Measurements from ENCODE around the gene SLC6A7. TPM values are rescaled to one million over a fixed set of nuclear protein-coding genes. Genes with fewer than 3 reads are reported as not detected.

Gene SLC6A7
- total RNA-seq, 2 experiments from 2014 or later = not detected

DNA sequence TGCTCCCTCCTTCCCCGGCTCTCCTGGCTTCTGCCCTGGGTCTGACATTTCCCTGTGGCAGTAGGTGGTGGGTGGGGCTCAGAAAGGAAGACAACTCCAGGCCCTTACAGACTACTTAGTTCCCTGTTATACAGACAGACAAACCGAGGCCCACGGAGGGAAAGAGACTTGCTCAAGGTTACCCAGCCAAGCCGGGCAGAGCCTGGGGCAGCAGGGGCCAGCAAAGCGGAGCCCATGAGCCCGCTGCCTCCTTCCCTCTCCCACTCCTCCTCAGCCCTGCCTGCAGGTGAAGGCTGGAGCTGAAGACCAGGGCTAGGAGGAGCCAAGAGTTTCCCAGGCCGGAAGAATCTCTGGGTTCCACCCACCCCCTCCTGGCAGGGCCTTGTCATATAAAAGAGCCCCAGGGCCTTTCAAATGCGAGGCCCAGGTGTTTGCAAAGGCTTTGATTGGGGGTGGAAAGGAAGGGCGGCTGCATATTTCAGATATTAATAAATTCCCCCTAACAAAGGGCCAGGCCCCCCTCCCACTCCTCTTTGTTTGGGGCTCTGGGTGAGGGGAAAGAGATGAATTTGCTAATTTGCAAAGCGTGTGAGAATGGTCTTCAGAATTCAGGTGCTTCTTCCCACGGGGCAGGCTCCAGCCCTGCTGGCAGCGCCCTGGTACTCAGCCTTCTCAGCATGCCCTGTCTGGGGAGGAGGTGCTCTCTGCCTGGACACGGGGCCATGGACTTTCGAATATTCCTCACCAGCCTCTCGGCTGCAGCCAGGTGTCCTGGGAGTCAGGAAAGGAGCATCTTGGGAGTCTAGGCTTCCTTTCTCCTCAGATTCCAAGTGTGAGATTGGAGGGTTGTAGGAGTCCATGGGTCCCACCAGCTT lies 21.5 kb downstream of the SLC6A7 start:
- ATAC-seq (no peak), DNase-seq (no peak)
- H3K27me3 Mint-ChIP-seq = peaks cover 32% of the 10 kb centered on the region
- H3K27ac Mint-ChIP-seq = no peak overlapping the region
- H3K4me1 Mint-ChIP-seq = peaks cover 29% of the 10 kb centered on the region
- H3K4me3 Mint-ChIP-seq = no peak overlapping the region
- H3K36me3 Mint-ChIP-seq = no peaks in the 10 kb centered on the region
- CTCF ChIA-PET = interaction anchor here (1.1 to 1.8 kb wide), 4 partner anchors 49 to 140 kb away, joined by 3 to 5 read pairs (median 4); no protein-coding TSS in a partner anchor
- H3K9me3 Mint-ChIP-seq (ENCODE audit: low read depth) = no peaks in the 10 kb centered on the region

DNA sequence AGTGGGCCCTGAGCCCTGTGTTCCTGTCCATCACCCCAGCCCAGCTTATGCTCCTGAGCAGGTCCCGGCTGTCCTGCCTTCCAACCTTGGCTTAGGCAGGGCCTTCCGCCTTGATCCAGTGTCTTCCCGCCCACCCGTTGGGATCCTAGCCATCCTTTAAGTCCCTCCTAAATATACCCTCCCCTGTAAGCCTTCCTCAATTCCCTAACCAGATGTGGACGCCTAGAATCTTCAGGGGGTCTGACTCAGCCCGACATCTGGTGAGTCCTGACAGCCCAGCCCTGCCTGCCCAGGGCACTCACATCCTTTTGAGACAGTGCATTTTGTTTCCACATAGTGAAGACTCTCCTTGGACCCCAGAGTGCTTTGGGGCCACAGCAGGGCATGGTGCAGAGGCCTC lies 23.7 kb downstream of the SLC6A7 start:
- H3K9me3 Mint-ChIP-seq (ENCODE audit: low read depth) = no peaks in the 10 kb centered on the region

DNA sequence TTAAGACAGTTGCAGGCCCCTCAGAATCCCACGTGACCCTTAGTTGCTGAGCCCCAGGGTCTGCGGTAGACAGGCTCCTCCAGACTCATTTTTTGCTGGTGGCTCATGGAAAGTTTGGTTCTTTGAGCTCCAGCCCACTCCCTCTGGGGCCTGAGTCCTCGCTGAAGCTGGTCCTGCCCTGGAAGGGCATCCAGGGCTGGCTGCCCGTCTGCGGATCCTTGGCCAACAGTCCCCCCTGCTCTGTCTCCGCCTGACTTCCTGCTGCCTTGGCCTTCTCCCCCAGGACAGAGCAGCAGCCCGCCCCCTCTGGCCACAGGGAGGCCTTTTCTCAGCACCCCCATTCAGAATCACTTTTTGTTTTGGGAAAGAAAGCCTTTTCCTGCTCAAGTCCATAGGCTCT lies 24.4 kb downstream of the SLC6A7 start:
- Mint-ChIP-seq H3K36me3 (no peaks in the 10 kb centered on the region), H3K27ac (no peak overlapping the region), H3K4me3 (no peak overlapping the region), H3K27me3 (peaks cover 26% of the 10 kb centered on the region), H3K9me3 (ENCODE audit: low read depth) (no peaks in the 10 kb centered on the region), H3K4me1 (peaks cover 10% of the 10 kb centered on the region)
- ATAC-seq = no peak
- CTCF ChIA-PET = interaction anchor here (1.1 to 8.1 kb wide), 6 partner anchors 8 to 224 kb away, joined by 3 to 85 read pairs (median 6); no protein-coding TSS in a partner anchor
- no peak for DNase-seq

More for the DNA sequence above, 23.7 kb downstream of the SLC6A7 start:
- Mint-ChIP-seq H3K4me1 (peaks cover 18% of the 10 kb centered on the region), H3K27me3 (peaks cover 30% of the 10 kb centered on the region), H3K4me3 (no peak overlapping the region), H3K36me3 (no peaks in the 10 kb centered on the region), H3K27ac (peak overlapping the region; percentile 5)
- CTCF ChIA-PET = interaction anchor here (1.1 to 8.1 kb wide), 3 partner anchors 51 to 223 kb away, joined by 3 to 85 read pairs (median 4); no protein-coding TSS in a partner anchor
- no peak for DNase-seq
- ATAC-seq = no peak

DNA sequence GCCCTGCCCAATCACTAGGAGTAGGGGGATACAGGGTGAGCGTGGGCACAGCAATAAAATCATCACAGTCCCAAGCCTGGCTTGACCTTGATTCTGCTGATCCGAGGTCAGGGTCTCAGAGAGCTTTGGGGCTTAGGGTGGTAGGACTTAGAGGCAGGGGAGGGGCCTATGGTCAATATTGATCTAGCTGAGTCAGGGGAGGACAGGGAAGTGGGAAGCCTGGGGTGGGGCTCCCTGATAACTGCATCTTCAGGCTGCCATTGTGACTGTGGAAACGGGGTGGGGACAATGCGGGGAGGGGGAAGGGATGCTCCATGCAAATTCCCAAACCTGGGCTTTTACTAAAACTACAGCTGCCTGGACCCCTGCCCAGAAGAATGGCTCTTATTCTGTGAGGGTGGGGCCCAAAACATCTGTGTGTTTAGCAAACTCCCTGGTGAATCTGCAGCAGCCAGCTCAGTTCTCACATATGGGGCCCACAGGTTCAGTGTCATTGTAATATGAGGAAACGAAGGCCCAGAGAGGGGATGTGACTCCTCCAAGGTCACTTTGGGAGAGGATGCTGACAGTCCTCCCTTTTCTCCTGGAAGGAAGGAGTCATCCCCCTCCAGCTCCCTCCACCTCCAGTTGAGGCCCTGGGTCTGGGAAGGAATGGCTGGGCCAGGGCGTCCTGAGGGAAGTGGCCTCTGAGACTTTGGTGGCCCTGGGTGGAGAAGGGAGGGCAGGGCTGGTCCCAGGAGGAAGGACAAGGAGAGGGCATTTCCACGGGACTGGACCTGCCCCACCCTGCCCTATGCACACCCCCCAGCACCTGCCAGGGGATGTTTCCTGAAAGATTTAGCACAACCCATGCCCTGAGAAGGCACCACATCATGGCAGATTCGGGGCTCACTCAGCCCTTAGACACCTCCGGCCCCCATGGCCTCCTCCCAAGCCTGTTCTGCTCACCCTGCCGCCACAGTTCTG lies 26.4 kb downstream of the SLC6A7 start:
- CTCF ChIA-PET = interaction anchor here (1.2 to 8.1 kb wide), 4 partner anchors 40 to 86 kb away, joined by 4 to 85 read pairs (median 10); no protein-coding TSS in a partner anchor
- Mint-ChIP-seq H3K36me3 (no peaks in the 10 kb centered on the region), H3K4me3 (no peak overlapping the region), H3K27ac (no peak overlapping the region), H3K27me3 (peaks cover 30% of the 10 kb centered on the region), H3K9me3 (ENCODE audit: low read depth) (no peaks in the 10 kb centered on the region), H3K4me1 (no peaks in the 10 kb centered on the region)
- no peak for ATAC-seq
- DNase-seq = no peak

- CTCF ChIA-PET = interaction anchor here (1.5 to 8.1 kb wide), 8 partner anchors 8 to 210 kb away, joined by 3 to 85 read pairs (median 9); no protein-coding TSS in a partner anchor
- no peak overlapping the region for H3K27ac Mint-ChIP-seq
- DNase-seq = no peak
- no peak overlapping the region for H3K4me3 Mint-ChIP-seq
- H3K9me3 Mint-ChIP-seq (ENCODE audit: low read depth) = no peaks in the 10 kb centered on the region
- H3K27me3 Mint-ChIP-seq = peaks cover 30% of the 10 kb centered on the region
- no peaks in the 10 kb centered on the region for H3K36me3 Mint-ChIP-seq
- no peak for ATAC-seq
- no peaks in the 10 kb centered on the region for H3K4me1 Mint-ChIP-seq
These were observed 27.2 kb downstream of the SLC6A7 start for GRCh38 chr5:150217038-150217437.

DNA sequence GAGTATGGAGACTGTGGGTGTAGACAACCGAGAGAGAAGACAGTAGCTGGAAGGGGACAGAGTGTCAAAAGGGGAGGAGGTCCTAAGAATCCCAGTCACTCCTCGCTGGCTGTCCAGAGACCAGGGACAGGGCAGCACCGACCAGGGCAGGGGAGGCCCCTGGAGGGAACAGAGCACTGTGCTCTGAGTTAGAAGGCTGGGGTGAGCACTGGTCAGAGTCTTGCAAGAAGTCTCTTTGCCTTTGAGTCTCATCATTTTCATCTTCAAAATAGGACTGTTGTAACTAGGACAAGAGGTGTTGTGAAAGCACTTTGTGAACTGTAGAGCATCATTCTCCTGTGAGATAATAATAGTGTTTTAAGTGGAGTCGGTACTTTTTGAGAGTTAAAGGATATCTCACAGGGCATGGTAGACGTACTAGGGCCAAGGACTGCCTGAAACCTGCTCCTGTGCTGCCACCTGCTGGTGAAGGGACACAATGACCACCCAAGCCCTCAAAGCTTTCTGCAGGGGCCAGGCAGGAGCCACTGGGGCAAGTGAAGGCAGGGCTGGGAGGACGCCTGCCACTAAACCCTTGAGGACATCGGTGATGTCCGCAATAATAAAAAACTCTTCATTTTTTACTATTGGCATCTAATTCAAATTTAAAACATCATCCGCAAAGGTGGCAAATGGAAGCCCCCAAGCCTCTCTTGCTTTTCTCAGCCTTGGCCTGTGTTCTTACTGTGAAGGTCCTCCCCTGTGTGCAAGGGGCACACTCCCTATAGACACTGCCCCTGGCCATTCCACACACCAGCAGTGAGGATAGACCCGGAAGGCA lies 28.2 kb downstream of the SLC6A7 start:
- Mint-ChIP-seq H3K4me3 (no peak overlapping the region), H3K36me3 (no peaks in the 10 kb centered on the region), H3K27me3 (peaks cover 30% of the 10 kb centered on the region), H3K9me3 (ENCODE audit: low read depth) (no peaks in the 10 kb centered on the region), H3K4me1 (no peaks in the 10 kb centered on the region), H3K27ac (no peak overlapping the region)
- CTCF ChIA-PET = interaction anchor here (0.6 to 8.1 kb wide), 26 partner anchors 9 to 384 kb away, joined by 3 to 85 read pairs (median 4); partner anchors contain the start of gene PDGFRB
- ATAC-seq (peak; percentile 98), DNase-seq (peak; percentile 90)

DNA sequence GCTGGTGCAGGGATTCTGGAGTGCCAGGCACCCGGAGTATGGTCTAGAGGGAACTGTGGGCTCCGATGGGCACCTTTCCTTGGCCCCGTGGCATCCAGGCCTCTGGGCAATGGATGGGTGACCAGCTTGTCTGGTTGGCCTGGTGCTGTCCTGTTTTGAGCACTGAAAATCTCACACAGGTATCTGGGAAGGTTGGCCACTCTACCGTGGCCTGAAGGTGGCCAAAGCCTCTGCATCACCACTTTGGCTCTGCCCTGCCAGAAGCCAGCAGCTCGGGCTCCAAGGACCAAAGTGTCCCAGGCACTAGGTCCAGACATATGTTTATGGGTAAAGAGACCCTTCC lies 28.8 kb downstream of the SLC6A7 start:
- Mint-ChIP-seq H3K4me1 (no peaks in the 10 kb centered on the region), H3K27me3 (peaks cover 30% of the 10 kb centered on the region), H3K4me3 (no peak overlapping the region), H3K27ac (no peak overlapping the region), H3K36me3 (no peaks in the 10 kb centered on the region), H3K9me3 (ENCODE audit: low read depth) (no peaks in the 10 kb centered on the region)
- ATAC-seq = no peak
- CTCF ChIA-PET = interaction anchor here (0.6 to 8.1 kb wide), 26 partner anchors 9 to 384 kb away, joined by 3 to 85 read pairs (median 4); partner anchors contain the start of gene PDGFRB
- DNase-seq = no peak

GRCh38 chr5:150219142-150219541 lies 29.3 kb downstream of the SLC6A7 start:
- no peaks in the 10 kb centered on the region for H3K9me3 Mint-ChIP-seq (ENCODE audit: low read depth)
- ATAC-seq = no peak
- H3K4me3 Mint-ChIP-seq = no peak overlapping the region
- no peak overlapping the region for H3K27ac Mint-ChIP-seq
- DNase-seq = no peak
- no peaks in the 10 kb centered on the region for H3K36me3 Mint-ChIP-seq
- CTCF ChIA-PET = interaction anchor here (0.8 to 8.1 kb wide), 19 partner anchors 10 to 385 kb away, joined by 3 to 85 read pairs (median 6); partner anchors contain the start of gene PDGFRB
- H3K4me1 Mint-ChIP-seq = no peaks in the 10 kb centered on the region
- peaks cover 30% of the 10 kb centered on the region for H3K27me3 Mint-ChIP-seq

DNA sequence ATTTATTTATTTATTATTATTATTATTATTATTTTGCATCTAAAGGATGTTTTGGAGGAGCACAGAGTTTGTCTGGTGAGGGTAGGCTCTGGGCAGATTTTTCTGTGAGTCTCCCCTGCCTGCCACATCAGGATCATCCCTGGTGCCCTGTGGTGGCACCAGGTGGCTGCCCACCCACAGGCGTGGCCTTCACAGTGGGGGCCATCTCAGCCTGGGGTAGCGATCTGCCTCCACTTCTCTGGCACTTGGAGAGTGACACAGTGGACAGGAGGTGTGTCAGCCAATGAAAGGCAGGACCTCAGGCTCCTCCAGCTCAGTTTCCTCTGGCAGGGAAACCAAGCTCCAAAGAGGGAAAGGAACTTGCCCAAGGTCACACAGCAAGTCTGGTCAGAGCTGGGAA lies 30.0 kb downstream of the SLC6A7 start:
- Mint-ChIP-seq H3K27me3 (peaks cover 27% of the 10 kb centered on the region), H3K9me3 (ENCODE audit: low read depth) (no peaks in the 10 kb centered on the region), H3K4me1 (no peaks in the 10 kb centered on the region), H3K36me3 (no peaks in the 10 kb centered on the region), H3K27ac (no peak overlapping the region), H3K4me3 (no peak overlapping the region)
- DNase-seq (no peak), ATAC-seq (no peak)
- CTCF ChIA-PET = interaction anchor here (1.0 to 8.1 kb wide), 8 partner anchors 13 to 132 kb away, joined by 3 to 85 read pairs (median 6); no protein-coding TSS in a partner anchor

- H3K4me3 Mint-ChIP-seq = no peak overlapping the region
- ATAC-seq (no peak), DNase-seq (no peak)
- H3K27ac Mint-ChIP-seq = no peak overlapping the region
- CTCF ChIA-PET = no interaction called here
- peaks cover 16% of the 10 kb centered on the region for H3K27me3 Mint-ChIP-seq
- no peaks in the 10 kb centered on the region for H3K4me1 Mint-ChIP-seq
- H3K36me3 Mint-ChIP-seq = no peaks in the 10 kb centered on the region
- no peaks in the 10 kb centered on the region for H3K9me3 Mint-ChIP-seq (ENCODE audit: low read depth)
These were observed 31.6 kb downstream of the SLC6A7 start for GRCh38 chr5:150221471-150221870.

GRCh38 chr5:150222906-150223305 lies 33.0 kb downstream of the SLC6A7 start:
- Mint-ChIP-seq H3K4me1 (no peaks in the 10 kb centered on the region), H3K9me3 (ENCODE audit: low read depth) (no peaks in the 10 kb centered on the region), H3K27ac (no peak overlapping the region), H3K27me3 (peaks cover 5% of the 10 kb centered on the region), H3K36me3 (no peaks in the 10 kb centered on the region), H3K4me3 (no peak overlapping the region)
- CTCF ChIA-PET = interaction anchor here (1.0 to 2.3 kb wide), 2 partner anchors 89 to 92 kb away, joined by 3 to 7 read pairs; no protein-coding TSS in a partner anchor
- ATAC-seq (no peak), DNase-seq (no peak)

DNA sequence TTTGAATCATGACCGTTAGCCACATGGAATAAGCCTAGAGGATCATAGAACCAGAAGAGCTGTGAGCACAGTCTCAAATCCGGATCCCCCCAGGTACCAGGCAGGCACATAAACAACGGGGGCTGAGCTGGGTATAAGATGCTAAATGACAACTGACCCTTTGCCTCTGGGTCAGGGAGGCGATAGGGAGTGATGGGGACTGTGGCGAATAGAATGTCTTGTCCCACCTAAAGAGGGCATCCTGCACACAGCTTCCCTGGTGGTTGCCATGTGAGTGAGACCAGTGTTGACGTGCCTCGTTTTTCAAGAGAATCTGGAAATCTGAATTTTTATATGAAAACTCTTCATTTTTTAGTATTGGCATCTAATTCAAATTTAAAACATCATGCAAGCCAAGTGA lies 33.6 kb downstream of the SLC6A7 start:
- H3K4me1 Mint-ChIP-seq = no peaks in the 10 kb centered on the region
- CTCF ChIA-PET = interaction anchor here (2.3 kb wide), 1 partner anchor 93 kb away, joined by 7 read pairs; no protein-coding TSS in a partner anchor
- DNase-seq (no peak), ATAC-seq (no peak)
- no peak overlapping the region for H3K27ac Mint-ChIP-seq
- no peaks in the 10 kb centered on the region for H3K9me3 Mint-ChIP-seq (ENCODE audit: low read depth)
- H3K36me3 Mint-ChIP-seq = no peaks in the 10 kb centered on the region
- H3K27me3 Mint-ChIP-seq = peaks cover 5% of the 10 kb centered on the region
- no peak overlapping the region for H3K4me3 Mint-ChIP-seq
